Measurements from ENCODE around the gene MST1.

MST1 gene

GRCh38 chr3:49646236-49646635 is 43.0 kb downstream of the MST1 start:
- ChIA-PET POLR2A (interaction anchor here (1.6 kb wide), 1 partner anchor 106 kb away, joined by 3 read pairs; no protein-coding TSS in a partner anchor), CTCF (no interaction called here)
- no peak for DNase-seq (ENCODE audit: extremely low spot score)
- TF ChIP-seq HDGF (IDR thresholded peaks at IDR 0.05; ENCODE audit: borderline replicate concordance) (no peak), SUZ12 (IDR thresholded peaks at IDR 0.05) (no peak), ELF4 (IDR thresholded peaks at IDR 0.05) (no peak), PKNOX1 (IDR thresholded peaks at IDR 0.05) (no peak)

DNA sequence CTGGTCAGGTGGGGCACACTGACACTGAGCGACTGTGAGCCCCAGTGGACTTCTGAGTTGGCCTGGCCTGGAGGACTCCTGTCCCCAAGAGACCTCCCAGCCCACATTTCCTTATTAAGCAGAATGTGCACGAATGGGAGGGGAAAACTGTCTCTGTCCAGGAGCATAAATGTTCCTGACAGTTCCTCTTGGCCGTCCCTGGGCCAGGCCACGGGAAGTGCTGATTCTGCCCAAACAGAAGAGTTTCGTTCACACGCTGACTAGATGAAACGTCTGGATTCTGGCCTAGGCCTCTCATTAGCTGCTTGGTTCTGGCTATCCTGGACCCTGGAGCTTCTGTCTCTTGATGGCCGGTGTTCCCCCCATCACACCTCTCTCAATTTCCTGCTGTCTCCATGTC is 44.6 kb downstream of the MST1 start:
- ChIA-PET POLR2A (no interaction called here), CTCF (no interaction called here)
- no peak for TF ChIP-seq LEF1 (IDR thresholded peaks at IDR 0.05; ENCODE audit: borderline replicate concordance)
- TF ChIP-seq FOXK2 (IDR thresholded peaks at IDR 0.05): no peak
- TF ChIP-seq ZNF384 (IDR thresholded peaks at IDR 0.05): no peak
- no peak for TF ChIP-seq L3MBTL2 (conservative IDR thresholded peaks at IDR 0.05)
- TF ChIP-seq ELF4 (IDR thresholded peaks at IDR 0.05): no peak
- no peak for TF ChIP-seq BHLHE40 (IDR thresholded peaks at IDR 0.05; ENCODE audit: borderline replicate concordance)
- TF ChIP-seq NFRKB (IDR thresholded peaks at IDR 0.05): no peak
- TF ChIP-seq FOXA1 (IDR thresholded peaks at IDR 0.05): no peak
- TF ChIP-seq SUZ12 (IDR thresholded peaks at IDR 0.05): no peak
- no peak for TF ChIP-seq ARNT (IDR thresholded peaks at IDR 0.05)
- no peak for TF ChIP-seq PKNOX1 (IDR thresholded peaks at IDR 0.05)
- no peak for TF ChIP-seq TARDBP (IDR thresholded peaks at IDR 0.05)
- no peak for TF ChIP-seq HDGF (IDR thresholded peaks at IDR 0.05; ENCODE audit: borderline replicate concordance)
- no peak for TF ChIP-seq SP1 (IDR thresholded peaks at IDR 0.05)
- TF ChIP-seq FOXM1 (IDR thresholded peaks at IDR 0.05; ENCODE audit: borderline replicate concordance): no peak
- TF ChIP-seq CTBP1 (IDR thresholded peaks at IDR 0.05; ENCODE audit: borderline replicate concordance): no peak
- DNase-seq (ENCODE audit: extremely low spot score): no peak

- POLR2A ChIA-PET: no interaction called here
- no peak for TF ChIP-seq LEF1 (IDR thresholded peaks at IDR 0.05; ENCODE audit: borderline replicate concordance)
- TF ChIP-seq ELF4 (IDR thresholded peaks at IDR 0.05): no peak
- no peak for TF ChIP-seq L3MBTL2 (conservative IDR thresholded peaks at IDR 0.05)
- TF ChIP-seq CTBP1 (IDR thresholded peaks at IDR 0.05; ENCODE audit: borderline replicate concordance): no peak
- no peak for TF ChIP-seq SUZ12 (IDR thresholded peaks at IDR 0.05)
- no peak for TF ChIP-seq BHLHE40 (IDR thresholded peaks at IDR 0.05; ENCODE audit: borderline replicate concordance)
- TF ChIP-seq ARNT (IDR thresholded peaks at IDR 0.05): no peak
- TF ChIP-seq FOXK2 (IDR thresholded peaks at IDR 0.05): no peak
- no peak for TF ChIP-seq HDGF (IDR thresholded peaks at IDR 0.05; ENCODE audit: borderline replicate concordance)
- TF ChIP-seq TARDBP (IDR thresholded peaks at IDR 0.05): no peak
- no peak for TF ChIP-seq FOXA1 (IDR thresholded peaks at IDR 0.05)
- no peak for TF ChIP-seq PKNOX1 (IDR thresholded peaks at IDR 0.05)
- no peak for TF ChIP-seq SP1 (IDR thresholded peaks at IDR 0.05)
- DNase-seq (ENCODE audit: extremely low spot score): no peak
- CTCF ChIA-PET: no interaction called here
These were observed 46.5 kb downstream of the MST1 start for GRCh38 chr3:49642708-49643145.

DNA sequence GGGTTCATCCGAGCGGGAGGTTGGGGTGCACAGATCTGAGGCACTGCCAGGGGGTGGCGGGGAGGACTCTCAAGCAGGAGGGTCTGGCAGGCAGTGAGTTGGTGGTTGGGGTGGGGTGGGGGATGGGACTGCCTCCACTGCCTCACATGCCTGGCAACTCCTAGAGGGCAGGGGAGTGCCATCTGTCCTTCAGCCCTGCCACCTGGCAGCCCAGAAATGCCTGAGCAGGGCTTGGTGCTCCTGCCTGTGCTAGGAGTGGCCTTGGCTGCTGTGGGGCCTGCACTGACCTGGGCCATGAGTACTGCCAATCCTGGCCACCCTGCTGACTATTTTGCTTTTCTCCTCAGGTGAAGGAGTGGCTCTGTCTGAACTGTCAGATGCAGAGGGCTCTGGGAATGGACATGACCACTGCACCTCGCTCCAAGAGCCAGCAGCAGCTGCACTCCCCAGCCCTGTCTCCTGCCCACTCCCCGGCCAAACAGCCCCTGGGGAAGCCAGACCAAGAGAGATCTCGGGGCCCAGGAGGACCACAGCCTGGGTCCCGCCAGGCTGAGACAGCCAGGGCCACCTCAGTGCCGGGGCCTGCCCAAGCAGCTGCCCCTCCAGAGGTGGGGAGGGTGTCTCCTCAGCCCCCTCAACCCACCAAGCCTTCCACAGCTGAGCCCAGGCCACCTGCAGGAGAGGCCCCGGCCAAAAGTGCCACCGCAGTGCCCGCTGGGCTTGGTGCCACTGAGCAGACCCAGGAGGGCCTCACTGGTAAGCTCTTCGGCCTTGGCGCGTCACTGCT is 47.2 kb downstream of the MST1 start:
- no peak for TF ChIP-seq FOXA1 (IDR thresholded peaks at IDR 0.05)
- TF ChIP-seq PKNOX1 (IDR thresholded peaks at IDR 0.05): no peak
- no peak for TF ChIP-seq HDGF (IDR thresholded peaks at IDR 0.05; ENCODE audit: borderline replicate concordance)
- POLR2A ChIA-PET: interaction anchor here (0.7 kb wide), 1 partner anchor 13 kb away, joined by 4 read pairs; no protein-coding TSS in a partner anchor
- DNase-seq (ENCODE audit: extremely low spot score): no peak
- CTCF ChIA-PET: no interaction called here

- TF ChIP-seq PKNOX1 (IDR thresholded peaks at IDR 0.05): no peak
- TF ChIP-seq FOXM1 (IDR thresholded peaks at IDR 0.05; ENCODE audit: borderline replicate concordance): no peak
- TF ChIP-seq SP1 (IDR thresholded peaks at IDR 0.05): no peak
- no peak for TF ChIP-seq HDGF (IDR thresholded peaks at IDR 0.05; ENCODE audit: borderline replicate concordance)
- TF ChIP-seq FOXA1 (IDR thresholded peaks at IDR 0.05): no peak
- TF ChIP-seq BHLHE40 (IDR thresholded peaks at IDR 0.05; ENCODE audit: borderline replicate concordance): no peak
- TF ChIP-seq L3MBTL2 (conservative IDR thresholded peaks at IDR 0.05): no peak
- no peak for TF ChIP-seq ELF4 (IDR thresholded peaks at IDR 0.05)
- TF ChIP-seq TARDBP (IDR thresholded peaks at IDR 0.05): no peak
- no peak for TF ChIP-seq ZNF384 (IDR thresholded peaks at IDR 0.05)
- no peak for TF ChIP-seq NFRKB (IDR thresholded peaks at IDR 0.05)
- TF ChIP-seq CTBP1 (IDR thresholded peaks at IDR 0.05; ENCODE audit: borderline replicate concordance): no peak
- no peak for TF ChIP-seq LEF1 (IDR thresholded peaks at IDR 0.05; ENCODE audit: borderline replicate concordance)
- no peak for TF ChIP-seq ARNT (IDR thresholded peaks at IDR 0.05)
- no peak for TF ChIP-seq FOXK2 (IDR thresholded peaks at IDR 0.05)
- no peak for TF ChIP-seq SUZ12 (IDR thresholded peaks at IDR 0.05)
- CTCF ChIA-PET: no interaction called here
- POLR2A ChIA-PET: no interaction called here
- DNase-seq (ENCODE audit: extremely low spot score): no peak
These were observed 48.0 kb downstream of the MST1 start for GRCh38 chr3:49641292-49641691.

All from HEK293T (cell line).